ENCODE measurements around the gene SYCP1. TPM values are rescaled to one million over a fixed set of nuclear protein-coding genes. Genes with fewer than 3 reads are reported as not detected.

Gene SYCP1
- total RNA-seq, 1 experiment from 2014 or later = not detected

GRCh38 chr1:115012006-115012405, 157.3 kb downstream of the SYCP1 start:
- H3K14ac ChIP-seq (ENCODE audit: insufficient read depth, low read length) = no peak overlapping the region
- H4K20me1 ChIP-seq (ENCODE audit: control insufficient read depth, insufficient read depth, insufficient read length) = no peaks in the 10 kb centered on the region
- H4K91ac ChIP-seq (ENCODE audit: insufficient read length, low read depth, low read length) = no peak overlapping the region
- no peaks in the 10 kb centered on the region for H3K79me1 ChIP-seq (ENCODE audit: insufficient read depth, low read depth, low read length, poor library complexity, severe bottlenecking)
- no peaks in the 10 kb centered on the region for H3K79me2 ChIP-seq (ENCODE audit: insufficient read depth, low read length)
- H3K9me3 ChIP-seq (ENCODE audit: control insufficient read depth, low read depth, low read length) = no peaks in the 10 kb centered on the region
- no peak overlapping the region for H2AK5ac ChIP-seq (ENCODE audit: insufficient read length, low read length)
- no peak overlapping the region for H3K27ac ChIP-seq (ENCODE audit: insufficient read length, low read depth, low read length)
- Mint-ChIP-seq H3K4me3 (no peak overlapping the region), H3K27ac (no peak overlapping the region), H3K36me3 (ENCODE audit: insufficient read depth in 1 of 3, low read depth in 3 of 3) (no peaks in the 10 kb centered on the region), H3K9me3 (peaks cover 3 to 10% of the 10 kb centered on the region in 2 experiments; a peak in 3 of 5 replicates), H3K27me3 (ENCODE audit: low read depth) (peaks cover 3% of the 10 kb centered on the region), H3K4me1 (peaks cover 0 to 3% of the 10 kb centered on the region in 2 experiments; a peak in 1 of 4 replicates)
- H2BK120ac ChIP-seq (ENCODE audit: low read depth, low read length, poor library complexity, severe bottlenecking) = no peak overlapping the region
- H4K5ac ChIP-seq (ENCODE audit: insufficient read length, low read depth, low read length) = no peak overlapping the region
- H4K8ac ChIP-seq (replicated peaks; ENCODE audit: insufficient read length, low read depth, low read length) = no peak overlapping the region
- H3T11ph ChIP-seq (ENCODE audit: low read length) = no peak overlapping the region
- H2BK15ac ChIP-seq (ENCODE audit: low read depth, low read length) = no peak overlapping the region
- no peaks in the 10 kb centered on the region for H3K4me1 ChIP-seq (ENCODE audit: insufficient read depth, low read length)
- H2AFZ ChIP-seq (ENCODE audit: low read length) = no peak overlapping the region
- H2BK5ac ChIP-seq (ENCODE audit: insufficient read length, low read length) = no peak overlapping the region
- no peak for TF ChIP-seq CTCF (conservative IDR thresholded peaks at IDR 0.05)
- H3K23ac ChIP-seq (ENCODE audit: insufficient read length, low read depth, low read length) = no peak overlapping the region
- no peak overlapping the region for H3K56ac ChIP-seq (ENCODE audit: insufficient read length, low read depth, low read length)
- H2BK12ac ChIP-seq (ENCODE audit: insufficient read length, low read depth, low read length) = no peak overlapping the region
- WGBS (ENCODE audit: extremely low coverage, insufficient read length, low lambda C conversion rate) = no CpG with 5 or more reads among the region's 1 CpG
- DNase-seq = no peak
- no peak overlapping the region for H2BK20ac ChIP-seq (ENCODE audit: low read depth, low read length, poor library complexity, severe bottlenecking)
- H3K23me2 ChIP-seq (ENCODE audit: insufficient read length, low read depth, low read length, poor library complexity, severe bottlenecking) = no peaks in the 10 kb centered on the region
- no peak overlapping the region for H3K4me2 ChIP-seq (ENCODE audit: insufficient read depth, insufficient read length, low read length)
- no peaks in the 10 kb centered on the region for H3K27me3 ChIP-seq (ENCODE audit: insufficient read depth, low read length)
- H3K4ac ChIP-seq (ENCODE audit: low read depth, low read length) = no peak overlapping the region
- H3K18ac ChIP-seq (ENCODE audit: insufficient read length, low read depth, low read length) = no peak overlapping the region
- no peak overlapping the region for H3K9ac ChIP-seq (ENCODE audit: extremely low read depth, insufficient read length, low read length)

Measured in H9 (cell line).